Ascending aorta (tissue), 2 donors: ENCODE data around the gene SLC34A2. TPM values are rescaled to one million over a fixed set of nuclear protein-coding genes. Genes with fewer than 3 reads are reported as not detected.

Experiments used
- DNase-seq, 2 donors: peaks; one replicate each; pipeline ENCODE4 v3.0.0-alpha.2; 2019; ENCODE audit warnings: low spot score in 2 of 2
- H3K27ac ChIP-seq, 2 donors: fragments of 200-600 bp; sonication (generic); one replicate each; pipeline ENCODE4 v1.5.1; 2016 to 2017; ENCODE audit warnings: mild to moderate bottlenecking in 1 of 2
- H3K27me3 ChIP-seq: fragments of 200-600 bp; sonication (generic); one replicate; pipeline ENCODE4 v1.5.1; 2017
- H3K36me3 ChIP-seq, 2 donors: fragments of 200-600 bp; sonication (generic); one replicate each; pipeline ENCODE4 v1.5.1; 2016
- H3K4me1 ChIP-seq, 2 donors: fragments of 200-600 bp; sonication (generic); one replicate each; pipeline ENCODE4 v1.5.1; 2016 to 2017; ENCODE audit warnings: mild to moderate bottlenecking in 1 of 2
- H3K4me3 ChIP-seq, 2 donors: fragments of 200-600 bp; sonication (generic); one replicate each; pipeline ENCODE4 v1.5.1; 2016 to 2017; ENCODE audit warnings: mild to moderate bottlenecking in 1 of 2
- H3K9me3 ChIP-seq, 2 donors: fragments of 200-600 bp; sonication (generic); one replicate each; pipeline ENCODE4 v1.5.1; 2016
- intact Hi-C: fragments of 100-400 bp; cut with DNase I; formaldehyde crosslinking; loops from one replicate; pipeline ENCODE4 v1.15.1; 2023
- total RNA-seq: library from RNA; depleted of rRNA; stranded (reverse); fragments of >200 nt; gene quantifications from one replicate; pipeline ENCODE4 v1.1.0, GENCODE V29; 2016
- TF ChIP-seq, protein P1 (sequence below), 3 experiments: fragments of 200-600 bp in 2 of 3; fragments of 450-650 bp in 1 of 3; sonication (generic) in 2 of 3; IDR thresholded peaks; one replicate each; pipeline ENCODE4 v1.5.1; 2016 to 2019; ENCODE audit warnings: antibody characterized with exemption in 3 of 3, mild to moderate bottlenecking in 1 of 3, moderate library complexity in 1 of 3

Gene SLC34A2
- total RNA-seq, 1 donor from 2014 or later: not detected

DNA sequence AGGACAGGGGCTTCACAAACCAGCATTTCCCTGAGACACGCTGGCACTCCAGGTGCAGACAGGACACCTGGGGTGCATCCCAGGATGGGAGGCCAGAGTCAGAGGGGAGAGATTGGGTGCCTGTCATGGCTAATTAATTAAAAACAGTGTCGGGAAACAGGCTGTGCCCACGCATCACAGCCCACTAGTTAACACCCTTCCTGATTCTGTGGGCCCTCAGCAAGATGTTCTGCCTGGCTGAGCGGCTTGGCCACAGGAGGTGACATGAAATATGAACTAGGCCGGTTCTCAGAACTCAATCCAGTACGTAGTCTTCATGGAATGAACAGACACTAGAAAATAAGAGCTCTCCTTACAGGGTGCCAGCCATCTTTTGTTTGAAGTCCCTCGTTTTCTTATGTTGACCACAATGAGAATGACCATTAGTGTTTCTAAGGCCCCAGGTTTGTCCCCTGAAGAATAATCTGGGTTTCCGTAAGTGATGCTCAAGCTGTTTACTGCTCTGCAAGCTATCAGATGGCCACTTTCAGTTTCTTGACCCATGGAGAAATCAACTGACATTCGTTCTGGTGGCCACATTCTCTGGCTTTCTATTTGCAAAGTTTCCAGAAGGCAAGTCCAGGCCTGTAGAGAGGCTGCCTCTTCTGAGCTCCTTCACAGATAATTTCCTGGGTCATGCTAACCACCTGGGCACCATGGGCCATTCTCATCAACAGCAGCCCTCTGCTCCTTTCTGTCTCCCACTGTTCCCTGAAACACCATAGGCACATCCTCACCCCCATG is 72.3 kb downstream of the SLC34A2 start:
- intact Hi-C loops: no loop called here
- Histone ChIP-seq H3K27ac (no peak overlapping the region), H3K27me3 (no peaks in the 10 kb centered on the region), H3K4me3 (no peak overlapping the region), H3K36me3 (no peaks in the 10 kb centered on the region), H3K9me3 (no peaks in the 10 kb centered on the region), H3K4me1 (no peaks in the 10 kb centered on the region)
- TF ChIP-seq, protein P1, sequence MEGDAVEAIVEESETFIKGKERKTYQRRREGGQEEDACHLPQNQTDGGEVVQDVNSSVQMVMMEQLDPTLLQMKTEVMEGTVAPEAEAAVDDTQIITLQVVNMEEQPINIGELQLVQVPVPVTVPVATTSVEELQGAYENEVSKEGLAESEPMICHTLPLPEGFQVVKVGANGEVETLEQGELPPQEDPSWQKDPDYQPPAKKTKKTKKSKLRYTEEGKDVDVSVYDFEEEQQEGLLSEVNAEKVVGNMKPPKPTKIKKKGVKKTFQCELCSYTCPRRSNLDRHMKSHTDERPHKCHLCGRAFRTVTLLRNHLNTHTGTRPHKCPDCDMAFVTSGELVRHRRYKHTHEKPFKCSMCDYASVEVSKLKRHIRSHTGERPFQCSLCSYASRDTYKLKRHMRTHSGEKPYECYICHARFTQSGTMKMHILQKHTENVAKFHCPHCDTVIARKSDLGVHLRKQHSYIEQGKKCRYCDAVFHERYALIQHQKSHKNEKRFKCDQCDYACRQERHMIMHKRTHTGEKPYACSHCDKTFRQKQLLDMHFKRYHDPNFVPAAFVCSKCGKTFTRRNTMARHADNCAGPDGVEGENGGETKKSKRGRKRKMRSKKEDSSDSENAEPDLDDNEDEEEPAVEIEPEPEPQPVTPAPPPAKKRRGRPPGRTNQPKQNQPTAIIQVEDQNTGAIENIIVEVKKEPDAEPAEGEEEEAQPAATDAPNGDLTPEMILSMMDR (IDR thresholded peaks at IDR 0.05): no peak
- no peak for DNase-seq

Other genes with a start within 250 kb of the SLC34A2 start
- gene SEL1L3, start 207.1 kb downstream of the SLC34A2 start, total RNA-seq: 13.3 TPM